ENCODE data around the gene CBX6. TPM values are rescaled to one million over a fixed set of nuclear protein-coding genes. Genes with fewer than 3 reads are reported as not detected.
A peak's percentile ranks its signal among the peaks of the same experiment; 100 is the strongest.
"Not testable (repeated sequence)": the region's sequence is repeated elsewhere in the genome, so short reads cannot be mapped to it uniquely, and the experiment has no call there.

CBX6 gene
- 10 to 100 TPM; 66.0 to 66.4 TPM for total RNA-seq

DNA sequence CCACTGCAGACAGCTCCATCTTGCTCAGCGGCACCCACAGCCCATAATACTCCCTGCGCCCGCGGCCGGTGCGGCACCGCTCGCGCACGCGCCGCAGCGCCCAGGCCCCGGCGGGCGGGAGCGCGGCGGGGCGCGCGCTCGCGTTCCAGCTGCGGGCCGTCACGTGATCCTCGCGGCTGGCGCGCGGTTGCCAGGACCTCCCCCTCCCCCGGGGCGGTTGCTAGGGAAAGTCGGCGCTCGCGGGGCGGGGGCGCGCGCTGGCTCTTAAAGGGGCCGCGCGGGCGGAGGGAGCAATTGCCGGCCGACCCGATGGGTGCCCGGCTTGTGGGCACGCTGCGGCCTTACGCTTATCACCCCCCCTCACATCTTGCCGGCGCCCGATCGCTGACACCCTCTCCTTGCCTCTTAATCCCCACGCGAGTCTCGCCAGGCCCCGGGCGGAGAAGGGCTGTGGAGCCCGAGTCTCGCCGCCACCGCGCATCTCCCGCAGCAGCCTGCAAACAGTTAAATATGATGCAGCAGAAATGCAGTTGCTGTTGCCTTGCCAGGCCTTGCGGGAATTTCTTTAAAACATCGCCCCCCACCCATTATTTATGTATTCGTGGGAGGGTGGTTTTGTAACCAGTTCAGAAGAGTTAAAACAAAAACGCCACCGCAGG lies at the start of gene CBX6:
Gene CBX6 (minus strand): TSS at position 45 of the 659 bp plus-strand sequence. CDS start 26 bp downstream, at position 19.
- DNase-seq (peak; percentile 99), ATAC-seq (ENCODE audit: low read depth) (peak; percentile 76)
- Mint-ChIP-seq H3K4me3 (peak within 1 kb of the TSS; percentile 90), H3K36me3 (peaks cover 1% of the 10 kb centered on the region), H3K27ac (peak within 1 kb of the TSS; percentile 88), H3K9me3 (no peaks in the 10 kb centered on the region), H3K27me3 (peaks cover 20% of the 10 kb centered on the region), H3K4me1 (peaks cover 34% of the 10 kb centered on the region)
- POLR2A ChIA-PET, result interaction anchor here (0.5 to 4.1 kb wide), 10 partner anchors 70 to 640 kb away, joined by 3 to 32 read pairs (median 5); partner anchors contain the start of gene RPL3

- DNase-seq (no peak), ATAC-seq (ENCODE audit: low read depth) (no peak)
- Mint-ChIP-seq H3K4me3 (no peak overlapping the region), H3K36me3 (no peaks in the 10 kb centered on the region), H3K4me1 (peaks cover 3% of the 10 kb centered on the region), H3K9me3 (no peaks in the 10 kb centered on the region), H3K27me3 (peaks cover 39% of the 10 kb centered on the region), H3K27ac (no peak overlapping the region)
- POLR2A ChIA-PET, result no interaction called here
Observed at GRCh38 chr22:38921806-38922205, 49.8 kb upstream of the CBX6 start.

GRCh38 chr22:38921120-38921519 lies 49.1 kb upstream of the CBX6 start:
- no peaks in the 10 kb centered on the region for H3K36me3 Mint-ChIP-seq
- no peak for DNase-seq
- H3K4me1 Mint-ChIP-seq, result peaks cover 3% of the 10 kb centered on the region
- POLR2A ChIA-PET, result no interaction called here
- no peaks in the 10 kb centered on the region for H3K9me3 Mint-ChIP-seq
- H3K27me3 Mint-ChIP-seq, result peaks cover 37% of the 10 kb centered on the region
- H3K27ac Mint-ChIP-seq, result no peak overlapping the region
- ATAC-seq (ENCODE audit: low read depth), result no peak
- no peak overlapping the region for H3K4me3 Mint-ChIP-seq

- POLR2A ChIA-PET, result no interaction called here
- Mint-ChIP-seq H3K4me3 (no peak overlapping the region), H3K36me3 (no peaks in the 10 kb centered on the region), H3K27ac (no peak overlapping the region), H3K9me3 (no peaks in the 10 kb centered on the region), H3K4me1 (peaks cover 3% of the 10 kb centered on the region), H3K27me3 (peaks cover 30% of the 10 kb centered on the region)
- DNase-seq (no peak), ATAC-seq (ENCODE audit: low read depth) (no peak)
Observed at GRCh38 chr22:38919631-38920190, 47.7 kb upstream of the CBX6 start.

DNA sequence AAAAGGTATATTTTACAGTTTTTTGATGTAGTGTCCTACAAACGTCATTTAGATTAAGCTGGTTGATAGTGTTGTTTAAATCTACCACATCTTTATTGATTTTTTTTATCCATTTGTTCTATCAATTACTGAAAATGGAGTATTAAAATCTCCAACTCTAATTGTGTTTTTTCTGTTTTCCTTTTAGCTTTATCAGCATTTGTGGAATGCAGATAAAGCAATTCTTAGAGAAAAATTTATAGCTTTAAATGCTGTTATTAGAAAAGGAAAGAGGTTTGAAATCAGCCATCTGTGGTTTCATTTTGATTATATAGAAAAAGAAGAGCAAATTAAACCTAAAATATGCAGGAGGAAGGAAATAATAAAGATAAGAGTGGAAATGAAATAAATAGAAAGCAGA lies 39.4 kb upstream of the CBX6 start:
- peaks cover 43% of the 10 kb centered on the region for H3K27me3 Mint-ChIP-seq
- no peak overlapping the region for H3K4me3 Mint-ChIP-seq
- no peak overlapping the region for H3K27ac Mint-ChIP-seq
- no peaks in the 10 kb centered on the region for H3K4me1 Mint-ChIP-seq
- ATAC-seq (ENCODE audit: low read depth) (no peak), DNase-seq (no peak)
- H3K36me3 Mint-ChIP-seq, result no peaks in the 10 kb centered on the region
- POLR2A ChIA-PET, result no interaction called here
- no peaks in the 10 kb centered on the region for H3K9me3 Mint-ChIP-seq

DNA sequence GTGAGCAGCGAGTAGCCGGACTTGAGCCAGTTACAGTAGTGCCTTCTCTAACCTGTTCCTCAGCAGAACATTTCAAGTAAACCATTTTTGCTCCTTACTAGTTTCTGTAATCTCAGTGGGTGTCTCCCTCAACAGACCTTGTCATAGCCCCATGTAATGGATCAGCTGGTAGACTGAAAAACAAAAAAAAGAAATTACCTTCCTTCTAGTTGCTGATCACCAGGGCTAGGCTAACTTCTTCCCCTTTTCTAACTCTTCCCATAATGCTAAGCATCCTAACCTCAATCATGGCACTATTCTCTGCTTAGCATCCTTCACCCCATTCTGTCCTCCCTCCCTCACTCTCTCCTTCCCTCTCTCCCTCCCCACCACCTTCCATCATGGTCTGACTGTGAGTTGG lies 35.8 kb upstream of the CBX6 start:
- Mint-ChIP-seq H3K9me3 (peaks cover 5% of the 10 kb centered on the region), H3K4me3 (no peak overlapping the region), H3K27me3 (peaks cover 40% of the 10 kb centered on the region), H3K4me1 (no peaks in the 10 kb centered on the region), H3K27ac (no peak overlapping the region), H3K36me3 (peaks cover 6% of the 10 kb centered on the region)
- POLR2A ChIA-PET, result no interaction called here
- no peak for ATAC-seq (ENCODE audit: low read depth)
- DNase-seq, result no peak

- ATAC-seq (ENCODE audit: low read depth), result no peak
- Mint-ChIP-seq H3K4me3 (no peak overlapping the region), H3K36me3 (peaks cover 6% of the 10 kb centered on the region), H3K9me3 (peaks cover 5% of the 10 kb centered on the region), H3K27ac (no peak overlapping the region), H3K4me1 (peaks cover 3% of the 10 kb centered on the region), H3K27me3 (peaks cover 51% of the 10 kb centered on the region)
- no peak for DNase-seq
- POLR2A ChIA-PET, result no interaction called here
Observed at GRCh38 chr22:38906052-38906451, 34.0 kb upstream of the CBX6 start.

DNA sequence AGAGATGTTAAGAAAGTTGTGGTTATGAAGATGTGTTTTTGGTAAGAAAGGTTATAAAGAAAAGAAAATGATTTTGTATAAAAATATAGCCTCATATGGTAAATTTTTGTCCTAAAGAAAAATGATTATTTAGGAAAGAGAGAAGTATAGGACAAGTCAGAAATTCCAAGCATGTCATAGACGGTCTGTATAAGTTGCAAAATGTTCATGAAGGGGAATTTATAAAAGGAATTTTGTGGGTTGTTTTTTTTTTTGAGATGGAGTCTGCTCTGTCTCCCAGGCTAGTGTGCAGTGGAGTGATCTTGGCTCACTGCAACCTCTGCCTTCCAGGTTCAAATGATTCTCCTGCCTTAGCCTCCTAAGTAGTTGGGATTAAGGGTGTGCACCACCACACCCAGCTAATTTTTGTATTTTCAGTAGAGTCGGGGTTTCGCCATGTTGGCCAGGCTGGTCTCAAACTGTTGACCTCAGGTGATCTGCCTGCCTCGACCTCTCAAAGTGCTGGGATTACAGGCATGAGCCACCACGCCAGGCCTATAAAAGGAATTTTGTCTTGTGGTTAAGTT lies 32.1 kb upstream of the CBX6 start:
- peaks cover 45% of the 10 kb centered on the region for H3K27me3 Mint-ChIP-seq
- not testable (repeated sequence) for H3K36me3 Mint-ChIP-seq; H3K27ac Mint-ChIP-seq; H3K4me3 Mint-ChIP-seq; DNase-seq; ATAC-seq (ENCODE audit: low read depth); H3K4me1 Mint-ChIP-seq; H3K9me3 Mint-ChIP-seq
- POLR2A ChIA-PET, result interaction anchor here (0.6 kb wide), 1 partner anchor 9 kb away, joined by 3 read pairs; no protein-coding TSS in a partner anchor

DNA sequence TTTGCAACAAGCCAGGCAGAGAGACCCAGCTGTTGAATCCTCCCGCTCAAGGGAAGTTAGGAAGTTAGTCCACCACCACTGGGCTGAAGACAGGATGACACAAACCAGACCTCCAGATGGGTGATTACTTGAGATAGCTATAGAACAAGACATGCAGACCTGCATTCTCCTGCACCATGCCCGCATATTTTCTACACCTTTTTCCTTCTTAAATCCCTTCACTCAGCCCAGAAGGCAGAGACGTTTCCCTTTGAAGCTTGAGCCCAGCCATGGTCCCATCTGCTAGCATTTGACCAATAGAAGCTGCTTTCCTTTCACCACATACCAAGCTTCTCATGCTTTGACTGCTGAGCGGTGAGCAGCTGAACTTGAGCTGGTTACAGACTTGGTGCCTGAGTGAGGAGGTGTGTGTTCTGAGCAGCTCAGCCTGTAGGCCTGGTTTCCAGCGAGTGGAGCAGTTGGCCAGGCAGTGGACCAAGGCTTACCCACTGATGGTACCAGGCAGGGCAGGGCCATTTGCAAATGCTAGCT lies 29.2 kb upstream of the CBX6 start:
- Mint-ChIP-seq H3K27ac (no peak overlapping the region), H3K4me1 (peaks cover 9% of the 10 kb centered on the region), H3K27me3 (peaks cover 36% of the 10 kb centered on the region), H3K36me3 (peaks cover 6% of the 10 kb centered on the region), H3K9me3 (peaks cover 5% of the 10 kb centered on the region), H3K4me3 (no peak overlapping the region)
- POLR2A ChIA-PET, result no interaction called here
- no peak for DNase-seq
- no peak for ATAC-seq (ENCODE audit: low read depth)

GRCh38 chr22:38900677-38901076 lies 28.7 kb upstream of the CBX6 start:
- POLR2A ChIA-PET, result no interaction called here
- Mint-ChIP-seq H3K4me3 (no peak overlapping the region), H3K9me3 (peaks cover 5% of the 10 kb centered on the region), H3K36me3 (peaks cover 6% of the 10 kb centered on the region), H3K4me1 (peaks cover 9% of the 10 kb centered on the region), H3K27ac (no peak overlapping the region), H3K27me3 (peaks cover 38% of the 10 kb centered on the region)
- no peak for ATAC-seq (ENCODE audit: low read depth)
- DNase-seq, result no peak

DNA sequence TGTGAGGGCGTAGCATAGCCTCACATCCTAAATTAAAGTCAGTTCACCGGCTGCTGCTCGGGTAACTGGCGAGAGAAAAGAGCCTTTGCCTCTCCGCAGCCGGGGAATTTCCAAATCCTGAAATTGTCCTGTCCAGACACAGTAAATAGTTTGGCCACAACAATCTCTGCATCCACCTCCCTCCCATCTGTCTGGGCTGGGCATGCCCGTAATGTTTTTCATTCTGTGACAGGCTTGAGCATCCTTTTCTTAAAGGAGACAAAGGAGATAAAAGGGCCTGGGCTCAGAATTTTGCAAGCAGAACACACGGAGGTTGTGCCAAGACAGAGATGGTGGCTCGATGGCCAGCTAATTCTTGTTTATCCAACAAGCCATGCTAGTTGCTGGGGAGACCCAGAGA lies 19.2 kb upstream of the CBX6 start:
- DNase-seq, result no peak
- no peaks in the 10 kb centered on the region for H3K9me3 Mint-ChIP-seq
- no peak overlapping the region for H3K27ac Mint-ChIP-seq
- no peaks in the 10 kb centered on the region for H3K36me3 Mint-ChIP-seq
- no peak for ATAC-seq (ENCODE audit: low read depth)
- H3K4me3 Mint-ChIP-seq, result no peak overlapping the region
- no peaks in the 10 kb centered on the region for H3K4me1 Mint-ChIP-seq
- H3K27me3 Mint-ChIP-seq, result peaks cover 47% of the 10 kb centered on the region
- POLR2A ChIA-PET, result no interaction called here

- Mint-ChIP-seq H3K27ac (no peak overlapping the region), H3K4me1 (no peaks in the 10 kb centered on the region), H3K4me3 (no peak overlapping the region), H3K36me3 (no peaks in the 10 kb centered on the region), H3K27me3 (peaks cover 42% of the 10 kb centered on the region), H3K9me3 (no peaks in the 10 kb centered on the region)
- ATAC-seq (ENCODE audit: low read depth) (no peak), DNase-seq (no peak)
- POLR2A ChIA-PET, result interaction anchor here (0.7 kb wide), 1 partner anchor 883 kb away, joined by 4 read pairs; no protein-coding TSS in a partner anchor
Observed at GRCh38 chr22:38890377-38890776, 18.4 kb upstream of the CBX6 start.

DNA sequence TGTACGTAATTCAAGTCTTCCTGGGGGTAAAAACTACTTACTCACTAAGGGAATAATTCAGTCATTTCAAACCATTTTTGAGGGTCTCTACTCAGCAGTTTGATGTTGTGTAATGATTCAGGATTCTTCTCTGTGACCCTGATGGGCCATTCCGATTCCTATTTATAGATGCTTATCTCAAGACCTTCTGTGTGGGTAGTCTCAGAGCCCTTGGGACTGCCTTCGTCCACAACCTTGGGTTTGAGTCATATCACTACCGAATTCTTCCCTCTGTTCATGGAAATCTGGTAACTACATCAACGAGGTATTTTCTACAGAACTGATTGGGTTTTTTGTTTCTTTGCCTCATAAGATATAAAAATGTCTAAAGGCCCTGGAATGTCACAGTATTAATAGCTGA lies 14.3 kb upstream of the CBX6 start:
- H3K36me3 Mint-ChIP-seq, result no peaks in the 10 kb centered on the region
- no peak overlapping the region for H3K4me3 Mint-ChIP-seq
- DNase-seq (no peak), ATAC-seq (ENCODE audit: low read depth) (no peak)
- no peaks in the 10 kb centered on the region for H3K9me3 Mint-ChIP-seq
- POLR2A ChIA-PET, result interaction anchor here (0.7 kb wide), 1 partner anchor 36 kb away, joined by 3 read pairs; no protein-coding TSS in a partner anchor
- peaks cover 5% of the 10 kb centered on the region for H3K4me1 Mint-ChIP-seq
- peaks cover 11% of the 10 kb centered on the region for H3K27me3 Mint-ChIP-seq
- no peak overlapping the region for H3K27ac Mint-ChIP-seq
